HG02840 (cell line): ENCODE measurements around the gene TRPT1.

ENCODE experiments used
- ATAC-seq: cut with Tn5 transposase; IDR thresholded peaks from one replicate; pipeline ENCODE4 v1.9.1; 2021; ENCODE audit warnings: mild to moderate bottlenecking, moderate library complexity, moderate number of reproducible peaks; ENCODE audit not compliant: unreplicated experiment, low FRiP score

The TRPT1 gene

GRCh38 chr11:64231546-64231945, 5.6 kb upstream of the TRPT1 start:
- no peak for ATAC-seq

- ATAC-seq, result no peak
These were observed 5.0 kb upstream of the TRPT1 start for GRCh38 chr11:64230985-64231365.

GRCh38 chr11:64230171-64230984, 4.4 kb upstream of the TRPT1 start, which contains the start of gene DNAJC4:
DNAJC4 (plus strand) TSS chr11:64230548; CDS start chr11:64230855, 307 bp downstream.
- ATAC-seq, result peak; percentile 41

GRCh38 chr11:64229744-64230170, 3.8 kb upstream of the TRPT1 start:
- ATAC-seq, result no peak

GRCh38 chr11:64229090-64229743, 3.2 kb upstream of the TRPT1 start:
- ATAC-seq, result no peak

- ATAC-seq, result no peak
These were observed 1.5 kb upstream of the TRPT1 start for GRCh38 chr11:64227405-64227956.

DNA sequence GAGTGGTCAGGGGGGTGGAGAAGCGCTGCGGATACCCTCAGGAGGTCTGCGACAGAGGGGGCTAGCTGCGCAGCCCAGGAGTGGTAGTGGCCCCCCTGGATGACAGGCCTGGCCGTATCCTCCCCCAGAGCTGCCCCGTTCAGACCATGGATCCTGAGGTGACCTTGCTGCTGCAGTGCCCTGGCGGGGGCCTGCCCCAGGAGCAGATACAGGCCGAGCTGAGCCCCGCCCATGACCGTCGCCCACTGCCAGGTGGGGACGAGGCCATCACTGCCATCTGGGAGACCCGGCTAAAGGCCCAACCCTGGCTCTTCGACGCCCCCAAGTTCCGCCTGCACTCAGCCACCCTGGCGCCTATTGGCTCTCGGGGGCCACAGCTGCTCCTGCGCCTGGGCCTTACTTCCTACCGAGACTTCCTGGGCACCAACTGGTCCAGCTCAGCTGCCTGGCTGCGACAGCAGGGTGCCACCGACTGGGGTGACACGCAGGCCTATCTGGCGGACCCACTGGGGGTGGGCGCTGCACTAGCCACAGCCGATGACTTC, 593 bp upstream of the TRPT1 start:
- ATAC-seq, result no peak

- ATAC-seq, result no peak
These were observed 937 bp downstream of the TRPT1 start for GRCh38 chr11:64224891-64225607.

DNA sequence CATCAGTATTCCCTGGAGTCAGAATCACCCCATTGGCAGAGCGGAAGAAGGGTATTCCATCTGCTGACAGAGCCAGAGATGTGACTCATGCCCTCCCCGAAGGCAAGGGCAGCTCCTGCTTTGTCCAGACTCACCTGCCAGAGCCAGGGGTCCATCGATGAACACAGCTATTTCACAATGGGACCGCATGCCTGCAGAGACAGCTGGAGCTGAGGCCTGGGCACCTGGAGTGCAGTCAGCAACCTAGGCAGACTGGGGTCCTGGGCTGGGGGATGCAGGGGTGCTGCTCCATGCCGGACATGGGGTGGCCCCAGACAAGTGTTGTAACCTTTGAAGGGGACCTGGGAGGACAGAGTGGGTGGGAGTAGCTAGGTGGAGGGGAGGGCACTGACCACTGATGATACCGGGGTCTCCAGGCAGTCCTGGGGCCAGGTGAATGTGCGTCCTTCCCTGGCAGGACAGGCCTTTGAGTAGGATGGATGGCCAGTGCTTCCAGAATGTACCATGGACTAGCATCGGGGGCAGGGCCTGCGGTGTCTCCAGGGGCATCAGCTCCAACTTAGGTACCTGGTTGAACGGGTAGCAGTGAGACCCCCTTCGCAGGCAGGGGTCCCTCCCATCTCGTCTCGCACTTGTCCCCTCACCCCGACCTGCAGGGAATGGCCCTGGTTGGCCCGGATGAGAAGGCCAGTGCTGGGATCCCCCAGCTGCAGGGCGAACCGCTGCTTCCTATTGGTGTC, 1.7 kb downstream of the TRPT1 start:
- no peak for ATAC-seq

DNA sequence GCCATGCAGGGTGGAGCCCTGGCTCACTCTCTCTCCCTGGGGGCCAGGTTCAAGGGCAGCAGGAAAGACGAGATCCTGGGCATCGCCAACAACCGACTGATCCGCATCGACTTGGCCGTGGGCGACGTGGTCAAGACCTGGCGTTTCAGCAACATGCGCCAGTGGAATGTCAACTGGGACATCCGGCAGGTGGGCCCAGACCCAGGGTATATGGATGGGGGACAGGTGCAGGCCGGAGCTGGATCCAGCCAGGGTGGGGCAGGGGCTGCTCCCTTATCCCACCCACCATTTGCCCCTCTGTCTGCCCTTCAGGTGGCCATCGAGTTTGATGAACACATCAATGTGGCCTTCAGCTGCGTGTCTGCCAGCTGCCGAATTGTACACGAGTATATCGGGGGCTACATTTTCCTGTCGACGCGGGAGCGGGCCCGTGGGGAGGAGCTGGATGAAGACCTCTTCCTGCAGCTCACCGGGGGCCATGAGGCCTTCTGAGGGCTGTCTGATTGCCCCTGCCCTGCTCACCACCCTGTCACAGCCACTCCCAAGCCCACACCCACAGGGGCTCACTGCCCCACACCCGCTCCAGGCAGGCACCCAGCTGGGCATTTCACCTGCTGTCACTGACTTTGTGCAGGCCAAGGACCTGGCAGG, 2.9 kb downstream of the TRPT1 start:
- ATAC-seq, result no peak

GRCh38 chr11:64222651-64223000, 3.4 kb downstream of the TRPT1 start:
- no peak for ATAC-seq

DNA sequence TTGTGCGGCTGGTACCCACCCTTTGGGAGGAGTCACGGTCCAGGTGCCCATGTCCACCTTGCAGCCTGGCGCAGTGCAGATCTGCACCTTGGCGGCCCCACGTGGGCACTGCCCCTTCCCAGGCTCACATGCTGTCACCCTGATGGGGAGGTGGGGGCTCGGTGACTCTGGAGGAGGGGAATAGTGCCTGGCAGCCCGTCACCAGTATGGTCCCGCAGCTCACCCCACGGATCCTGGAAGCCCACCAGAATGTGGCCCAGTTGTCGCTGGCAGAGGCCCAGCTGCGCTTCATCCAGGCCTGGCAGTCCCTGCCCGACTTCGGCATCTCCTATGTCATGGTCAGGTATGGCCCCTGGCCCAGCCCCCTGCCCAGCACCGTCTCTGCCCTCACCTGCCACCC, 5.2 kb downstream of the TRPT1 start:
- ATAC-seq, result no peak

- ATAC-seq, result no peak
These were observed 5.7 kb downstream of the TRPT1 start for GRCh38 chr11:64220271-64220670.

GRCh38 chr11:64219755-64220154, 6.2 kb downstream of the TRPT1 start:
- ATAC-seq, result no peak

GRCh38 chr11:64219354-64219684, 6.7 kb downstream of the TRPT1 start:
- ATAC-seq, result no peak

DNA sequence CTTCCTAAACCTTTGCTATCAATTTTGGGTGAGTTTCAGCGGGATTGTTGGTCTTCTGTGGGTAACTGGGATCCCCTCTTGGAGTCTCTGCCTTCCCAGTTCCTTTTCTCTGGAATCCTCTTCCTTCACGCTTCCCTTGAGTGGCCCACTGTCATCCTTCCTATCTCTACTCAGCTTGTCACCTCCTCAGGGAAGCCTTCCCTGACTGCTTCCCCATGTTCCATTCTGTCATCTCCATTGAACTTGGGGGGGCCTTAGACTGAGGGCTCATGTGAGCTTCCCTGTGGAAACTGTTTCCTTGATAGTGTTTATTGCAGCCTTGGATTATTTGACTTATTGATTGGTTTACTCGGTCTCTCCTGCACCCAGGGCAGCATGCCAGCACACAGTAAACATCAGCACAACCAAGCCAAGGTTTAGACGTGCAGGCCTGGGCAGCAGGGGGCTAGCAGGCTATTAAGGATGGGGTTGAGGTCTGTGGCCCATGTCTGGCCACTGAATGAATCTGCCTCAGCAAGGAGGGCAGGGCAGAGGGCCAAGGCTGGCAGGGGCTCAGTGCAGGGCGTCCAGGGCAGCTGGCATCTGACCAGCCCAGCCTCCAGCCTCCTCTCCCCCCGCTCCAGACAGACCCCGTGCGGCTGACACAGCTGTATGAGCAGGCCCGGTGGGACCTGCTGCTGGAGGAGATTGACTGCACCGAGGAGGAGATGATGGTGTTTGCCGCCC, 7.2 kb downstream of the TRPT1 start:
- no peak for ATAC-seq

DNA sequence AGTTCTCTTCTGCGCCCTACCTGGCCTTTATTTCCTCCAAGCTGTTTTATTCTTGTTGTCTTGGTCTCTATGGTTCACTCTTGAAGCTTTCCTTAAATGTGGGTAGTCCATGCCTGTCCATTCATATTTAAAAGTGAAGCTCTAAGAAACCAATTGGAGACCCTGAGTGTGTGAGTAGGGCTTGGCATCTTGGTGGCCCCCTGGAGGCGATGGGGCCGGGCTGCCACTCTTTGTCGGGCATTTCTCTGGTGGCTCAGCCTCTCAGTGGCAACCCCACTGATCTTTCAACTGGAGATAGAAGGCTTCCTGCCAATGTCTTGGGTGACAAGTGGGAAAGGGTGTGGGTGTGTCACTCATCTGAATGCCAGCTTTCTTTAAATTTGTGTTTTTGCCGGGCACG, 9.1 kb downstream of the TRPT1 start:
- no peak for ATAC-seq

DNA sequence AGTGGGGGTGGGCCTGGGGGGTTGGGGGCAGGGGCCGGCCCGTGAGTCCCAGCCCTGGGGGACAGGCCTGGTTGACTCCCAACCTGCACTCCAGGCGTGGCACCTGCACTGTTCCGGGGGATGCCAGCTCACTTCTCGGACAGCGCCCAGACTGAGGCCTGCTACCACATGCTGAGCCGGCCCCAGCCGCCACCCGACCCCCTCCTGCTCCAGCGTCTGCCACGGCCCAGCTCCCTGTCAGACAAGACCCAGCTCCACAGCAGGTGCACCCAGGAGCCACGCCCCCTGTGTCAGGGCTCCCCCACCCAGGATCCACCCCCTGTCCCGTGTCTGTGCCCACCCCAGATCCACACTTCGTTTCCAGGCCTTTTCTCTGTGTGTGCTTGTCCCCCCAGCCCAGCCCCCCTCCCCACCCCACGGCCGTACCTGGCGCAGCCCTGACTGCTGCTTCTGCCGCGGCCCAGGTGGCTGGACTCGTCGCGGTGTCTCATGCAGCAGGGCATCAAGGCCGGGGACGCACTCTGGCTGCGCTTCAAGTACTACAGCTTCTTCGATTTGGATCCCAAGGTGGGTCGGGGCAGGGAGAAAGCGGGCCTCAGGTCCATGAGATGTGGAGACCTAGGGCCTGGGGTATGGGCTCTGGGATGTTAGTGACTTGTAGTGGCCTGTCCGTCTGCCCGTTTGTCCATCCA, 14.7 kb downstream of the TRPT1 start:
- ATAC-seq, result no peak
